TTC549 (cell line): ENCODE results near the gene EPHA2.
"Not testable (repeated sequence)": the region's sequence is repeated elsewhere in the genome, so short reads cannot be mapped to it uniquely, and the experiment has no call there.

Experiments
- FAIRE-seq: peaks from 2 replicates; lab custom pipeline; 2012; peaks lifted over from hg19 to GRCh38; lab: Jason Lieb, UNC

The EPHA2 gene

GRCh38 chr1:16155537-16156410, at the start of gene EPHA2:
TSS of gene EPHA2 (minus strand) at chr1:16156069. CDS start at chr1:16155932, 137 bp downstream.
- peak; percentile 62 for FAIRE-seq

GRCh38 chr1:16205334-16205671, 49.4 kb upstream of the EPHA2 start:
- FAIRE-seq, result no peak

- FAIRE-seq, result no peak
These were observed 48.9 kb upstream of the EPHA2 start for GRCh38 chr1:16204634-16205333.

- FAIRE-seq, result no peak
These were observed 48.3 kb upstream of the EPHA2 start for GRCh38 chr1:16204216-16204615.

- no peak for FAIRE-seq
These were observed 47.7 kb upstream of the EPHA2 start for GRCh38 chr1:16203550-16203949.

GRCh38 chr1:16202281-16203210, 46.7 kb upstream of the EPHA2 start:
- no peak for FAIRE-seq

GRCh38 chr1:16199700-16200099, 43.8 kb upstream of the EPHA2 start:
- no peak for FAIRE-seq

- FAIRE-seq, result no peak
These were observed 43.3 kb upstream of the EPHA2 start for GRCh38 chr1:16199157-16199501.

GRCh38 chr1:16198444-16199156, 42.7 kb upstream of the EPHA2 start:
- no peak for FAIRE-seq

GRCh38 chr1:16196874-16197273, 41.0 kb upstream of the EPHA2 start:
- no peak for FAIRE-seq

GRCh38 chr1:16196139-16196538, 40.3 kb upstream of the EPHA2 start:
- not testable (repeated sequence) for FAIRE-seq

GRCh38 chr1:16195518-16195905, 39.6 kb upstream of the EPHA2 start:
- no peak for FAIRE-seq

- no peak for FAIRE-seq
These were observed 36.2 kb upstream of the EPHA2 start for GRCh38 chr1:16191916-16192546.

- FAIRE-seq, result no peak
These were observed 35.4 kb upstream of the EPHA2 start for GRCh38 chr1:16191309-16191708.

- FAIRE-seq, result no peak
These were observed 34.2 kb upstream of the EPHA2 start for GRCh38 chr1:16189921-16190621.

GRCh38 chr1:16189003-16189402, 33.1 kb upstream of the EPHA2 start:
- no peak for FAIRE-seq

- no peak for FAIRE-seq
These were observed 32.0 kb upstream of the EPHA2 start for GRCh38 chr1:16187748-16188401.

- no peak for FAIRE-seq
These were observed 30.9 kb upstream of the EPHA2 start for GRCh38 chr1:16186655-16187235.

- FAIRE-seq, result no peak
These were observed 28.9 kb upstream of the EPHA2 start for GRCh38 chr1:16184557-16185303.
